H1 (cell line): ENCODE results near the gene KRCC1. TPM values are rescaled to one million over a fixed set of nuclear protein-coding genes. Genes with fewer than 3 reads are reported as not detected.

ENCODE experiments used
- RFX5 ChIP-seq: IDR thresholded peaks from 2 replicates; pipeline ENCODE4 v1.6.1; 2011; ENCODE audit warnings: low read depth, low read length, improper control_type of control experiment, borderline replicate concordance
- polyA plus RNA-seq, 7 experiments: library from polyadenylated mRNA; depleted of rRNA in 3 of 7; stranded (reverse) in 5 of 7; unstranded in 2 of 7; fragments of >200 nt in 5 of 7; fragments of 200-250 nt in 2 of 7; gene quantifications; 1 replicate in 5 of 7; 2 replicates in 1 of 7; 4 replicates in 1 of 7; pipeline versions ENCODE4 v1.2.1 to v1.2.3, GENCODE V29; 2011 to 2013; ENCODE audit warnings: missing spikeins in 2 of 7, mixed read lengths in 2 of 7
- total RNA-seq: library from RNA; stranded (reverse); fragmentation: NEBNext Ultra II Directional; extraction: Animal tissue kit (Norgen Biotek cat#: 25700); gene quantifications from 2 replicates; pipeline ENCODE4 v1.2.1, GENCODE V29; 2021

The KRCC1 gene
- total and polyA plus RNA-seq, 2 of the 8 experiments (the other 6 are each of a cell fraction or from before 2014, with no cell fraction given): 5.1 to 8.5 TPM

DNA sequence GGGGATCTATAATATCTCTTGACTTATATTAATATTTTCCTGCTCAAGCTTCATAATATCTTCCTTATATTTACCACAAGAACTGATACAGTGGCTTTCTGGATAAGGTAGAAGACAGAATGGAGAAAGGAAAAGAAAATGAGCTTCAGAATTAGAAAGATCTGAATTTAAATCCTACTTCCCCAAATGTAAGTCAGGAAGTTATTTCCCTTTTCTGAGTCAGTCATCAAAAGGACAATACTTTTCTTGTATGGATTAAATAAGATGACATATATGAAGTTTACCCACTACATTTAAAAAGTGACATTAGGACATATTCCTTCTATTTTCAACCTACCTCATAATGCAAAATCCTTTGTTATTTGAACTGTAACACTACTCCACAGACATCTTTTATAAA is 19.0 kb downstream of the KRCC1 start (continued):
- TF ChIP-seq RFX5: no peak
- TF ChIP-seq, all 59 proteins: peak for 0
